H1 (cell line): Measurements from ENCODE around the gene F11R. TPM values are rescaled to one million over a fixed set of nuclear protein-coding genes. Genes with fewer than 3 reads are reported as not detected.

Experiments used
- CTCF ChIA-PET: fragments of 300-600 bp; sonication (Branson Sonifier 250); formaldehyde crosslinking; loops from one replicate; lab custom pipeline; 2021; ENCODE audit not compliant: partially characterized antibody; lab: Charles Lee
- POLR2A ChIA-PET: fragments of 300-600 bp; sonication (Branson Sonifier 250); formaldehyde crosslinking; loops from one replicate; lab custom pipeline; 2021; ENCODE audit warnings: inconsistent platforms; ENCODE audit not compliant: partially characterized antibody; lab: Charles Lee
- DNase-seq, 2 experiments: peaks; one replicate each; pipeline versions ENCODE4 v3.0.0 to v3.0.0-alpha.2; 2010 to 2022; ENCODE audit warnings: low spot score in 2 of 2, low read depth in 1 of 2, mixed read lengths in 1 of 2
- FAIRE-seq: peaks from 2 replicates; lab custom pipeline; 2011; peaks lifted over from hg19 to GRCh38; lab: Jason Lieb, UNC
- H2AFZ ChIP-seq: 2 replicates; pipeline ENCODE4 v1.8.1; 2012; ENCODE audit warnings: low read length, inconsistent platforms
- H2AK5ac ChIP-seq: 2 replicates; pipeline ENCODE4 v1.6.1; 2013; ENCODE audit warnings: low read depth, low read length
- H2BK120ac ChIP-seq: replicated peaks from 2 replicates; pipeline ENCODE3; 2013; ENCODE audit warnings: low read depth, low read length, inconsistent platforms
- H2BK12ac ChIP-seq: 2 replicates; pipeline ENCODE4 v1.6.1; 2013; ENCODE audit warnings: low read depth, low read length
- H2BK15ac ChIP-seq: 2 replicates; pipeline ENCODE4 v1.6.1; 2013; ENCODE audit warnings: low read length
- H2BK20ac ChIP-seq: 2 replicates; pipeline ENCODE4 v1.6.1; 2013; ENCODE audit warnings: low read length
- H2BK5ac ChIP-seq: 2 replicates; pipeline ENCODE4 v1.6.1; 2013; ENCODE audit warnings: low read depth, low read length
- H3K14ac ChIP-seq: 2 replicates; pipeline ENCODE4 v1.6.1; 2013; ENCODE audit warnings: inconsistent platforms; ENCODE audit not compliant: insufficient read length
- H3K18ac ChIP-seq: 2 replicates; pipeline ENCODE4 v1.6.1; 2013; ENCODE audit warnings: low read length; ENCODE audit errors: extremely low read depth
- H3K23ac ChIP-seq: 2 replicates; pipeline ENCODE4 v1.6.1; 2013; ENCODE audit warnings: inconsistent platforms; ENCODE audit not compliant: insufficient read length
- H3K23me2 ChIP-seq: 2 replicates; pipeline ENCODE4 v1.6.1; 2013; ENCODE audit warnings: low read depth, low read length
- H3K27ac ChIP-seq: 2 replicates; pipeline ENCODE4 v1.6.1; 2011; ENCODE audit warnings: low read depth, low read length, inconsistent platforms
- H3K27me3 ChIP-seq, 4 experiments: replicated peaks in 1 of 4; 1 replicate in 1 of 4; 2 replicates in 3 of 4; pipeline versions ENCODE4 v1.6.1 to v1.8.1; 2011 to 2013; ENCODE audit warnings: low read length in 3 of 4, mild to moderate bottlenecking in 3 of 4, inconsistent platforms in 2 of 4, mixed read lengths in 2 of 4, moderate library complexity in 1 of 4; ENCODE audit not compliant: control insufficient read depth in 3 of 4, insufficient read depth in 3 of 4; ENCODE audit errors: extremely low read depth in 1 of 4
- H3K36me3 ChIP-seq, 4 experiments: 2 replicates each; pipeline versions ENCODE4 v1.6.1 to v1.8.1; 2011 to 2013; ENCODE audit warnings: mild to moderate bottlenecking in 4 of 4, low read length in 3 of 4, moderate library complexity in 2 of 4, control low read depth in 1 of 4, inconsistent platforms in 1 of 4; ENCODE audit not compliant: insufficient read depth in 4 of 4, control insufficient read depth in 2 of 4
- H3K4ac ChIP-seq: replicated peaks from 2 replicates; pipeline ENCODE3; 2013; ENCODE audit warnings: low read length, low read depth, mixed read lengths, inconsistent platforms; ENCODE audit not compliant: insufficient read length
- H3K4me1 ChIP-seq, 4 experiments: replicated peaks in 1 of 4; 1 replicate in 1 of 4; 2 replicates in 3 of 4; pipeline versions ENCODE4 v1.6.1 to v1.8.1; 2011 to 2013; ENCODE audit warnings: low read length in 3 of 4, inconsistent platforms in 2 of 4, mixed read lengths in 1 of 4; ENCODE audit not compliant: insufficient read depth in 4 of 4, control insufficient read depth in 3 of 4
- H3K4me2 ChIP-seq, 2 experiments: 2 replicates each; pipeline versions ENCODE4 v1.6.1 to v1.8.1; 2011 to 2013; ENCODE audit warnings: low read depth in 2 of 2, low read length in 2 of 2, control low read depth in 1 of 2, inconsistent platforms in 1 of 2, mild to moderate bottlenecking in 1 of 2; ENCODE audit not compliant: insufficient read depth in 1 of 2
- H3K4me3 ChIP-seq, 4 experiments: fragments of 200-600, 300-600 bp in 1 of 4; sonication (generic), shearing (Covaris generic), sonication (Bioruptor Twin) in 1 of 4; 2 replicates each; pipeline versions ENCODE4 v1.5.1 to v1.8.1; 2011 to 2016; ENCODE audit warnings: low read length in 4 of 4, low read depth in 3 of 4, control low read depth in 2 of 4, inconsistent platforms in 2 of 4, mild to moderate bottlenecking in 2 of 4, mixed read lengths in 1 of 4, moderate library complexity in 1 of 4; ENCODE audit not compliant: insufficient read depth in 2 of 4; ENCODE audit errors: extremely low read depth in 1 of 4
- H3K56ac ChIP-seq: replicated peaks from 2 replicates; pipeline ENCODE3; 2013; ENCODE audit warnings: low read depth, mild to moderate bottlenecking, mixed read lengths, low read length, inconsistent platforms; ENCODE audit not compliant: insufficient read length
- H3K79me1 ChIP-seq: 2 replicates; pipeline ENCODE4 v1.6.1; 2013; ENCODE audit warnings: low read depth, low read length, control low read depth
- H3K79me2 ChIP-seq, 2 experiments: 2 replicates each; pipeline versions ENCODE4 v1.6.1 to v1.8.1; 2012 to 2013; ENCODE audit warnings: low read length in 2 of 2, mild to moderate bottlenecking in 2 of 2, inconsistent platforms in 1 of 2; ENCODE audit not compliant: insufficient read depth in 2 of 2, control insufficient read depth in 1 of 2
- H3K9ac ChIP-seq, 4 experiments: replicated peaks in 1 of 4; 1 replicate in 1 of 4; 2 replicates in 3 of 4; pipeline versions ENCODE4 v1.6.1 to v1.8.1; 2011 to 2013; ENCODE audit warnings: low read depth in 3 of 4, low read length in 3 of 4, control low read depth in 2 of 4, mild to moderate bottlenecking in 2 of 4, moderate library complexity in 2 of 4, inconsistent platforms in 1 of 4; ENCODE audit errors: extremely low read depth in 1 of 4
- H3K9me3 ChIP-seq, 2 experiments: 2 replicates each; pipeline versions ENCODE4 v1.6.1 to v1.8.1; 2012 to 2013; ENCODE audit warnings: mild to moderate bottlenecking in 2 of 2, moderate library complexity in 2 of 2, control low read depth in 1 of 2, inconsistent platforms in 1 of 2, low read depth in 1 of 2, low read length in 1 of 2, mixed read lengths in 1 of 2; ENCODE audit not compliant: insufficient read depth in 2 of 2
- H4K20me1 ChIP-seq, 2 experiments: replicated peaks in 1 of 2; 2 replicates each; pipeline versions ENCODE3 to v1.8.1; 2011 to 2013; ENCODE audit warnings: inconsistent platforms in 2 of 2, low read length in 2 of 2, mild to moderate bottlenecking in 1 of 2; ENCODE audit not compliant: insufficient read depth in 2 of 2, control insufficient read depth in 1 of 2
- H4K5ac ChIP-seq: 2 replicates; pipeline ENCODE4 v1.6.1; 2013; ENCODE audit warnings: low read length, low read depth, mixed read lengths, inconsistent platforms; ENCODE audit not compliant: insufficient read length
- H4K8ac ChIP-seq: 2 replicates; pipeline ENCODE4 v1.8.0; 2013; ENCODE audit warnings: mild to moderate bottlenecking, moderate library complexity, low read length, inconsistent platforms; ENCODE audit not compliant: insufficient read depth; ENCODE audit errors: extremely low read depth
- H4K91ac ChIP-seq: replicated peaks from 2 replicates; pipeline ENCODE3; 2013; ENCODE audit warnings: low read length, mixed read lengths, inconsistent platforms; ENCODE audit not compliant: insufficient read length
- POLR2AphosphoS5 ChIP-seq: IDR thresholded peaks from 2 replicates; pipeline ENCODE4 v1.6.1; 2011; ENCODE audit warnings: low read depth, low read length
- SP2 ChIP-seq: IDR thresholded peaks from 2 replicates; pipeline ENCODE4 v1.6.1; 2012; ENCODE audit warnings: mild to moderate bottlenecking, low read length, inconsistent platforms
- WGBS, 2 experiments: shearing (Covaris generic) in 1 of 2; methylation state at CpG; one replicate each; pipeline versions ENCODE4 v1.1.6 to v1.1.7; 2013 to 2015; ENCODE audit warnings: low lambda C conversion rate in 2 of 2, mixed read lengths in 2 of 2, inconsistent platforms in 1 of 2, low coverage in 1 of 2, missing lambda C conversion rate in 1 of 2; ENCODE audit not compliant: insufficient replicate concordance in 2 of 2, insufficient coverage in 1 of 2, insufficient read length in 1 of 2; ENCODE audit errors: extremely low coverage in 1 of 2, missing lambda C conversion rate in 1 of 2; 5-methylcytosine and 5-hydroxymethylcytosine counted together
- polyA plus RNA-seq, 7 experiments: library from polyadenylated mRNA; depleted of rRNA in 3 of 7; stranded (reverse) in 5 of 7; unstranded in 2 of 7; fragments of >200 nt in 5 of 7; fragments of 200-250 nt in 2 of 7; gene quantifications; 1 replicate in 5 of 7; 2 replicates in 1 of 7; 4 replicates in 1 of 7; pipeline versions ENCODE4 v1.2.1 to v1.2.3, GENCODE V29; 2011 to 2013; ENCODE audit warnings: missing spikeins in 2 of 7, mixed read lengths in 2 of 7
- total RNA-seq: library from RNA; stranded (reverse); fragmentation: NEBNext Ultra II Directional; extraction: Animal tissue kit (Norgen Biotek cat#: 25700); gene quantifications from 2 replicates; pipeline ENCODE4 v1.2.1, GENCODE V29; 2021

F11R gene
- total and polyA plus RNA-seq, 2 of the 8 experiments (the other 6 are each of a cell fraction or from before 2014, with no cell fraction given), result 159 to 200 TPM

GRCh38 chr1:161046605-161047228, 25.8 kb upstream of the F11R start:
- Histone ChIP-seq H3K4me2 (peak overlapping the region; percentile 85 to 100), H2BK5ac (no peak overlapping the region; the same call in 1 of the 2 replicates), H4K91ac (peak overlapping the region; percentile 9), H4K8ac (no peak overlapping the region), H2BK12ac (no peak overlapping the region; the same call in 1 of the 2 replicates), H3K4me3 (peak overlapping the region; percentile 75 to 98 (median 87); a peak in 7 of 8 replicates), H3K9ac (peak overlapping the region in 2 of 4 experiments; percentile 92 to 100; a peak in 2 of 7 replicates), H3K36me3 (peaks cover 9 to 14% (median 11%) of the 10 kb centered on the region in 4 experiments; a peak in 5 of 8 replicates), H4K5ac (peak overlapping the region; percentile 21), H3K79me1 (peaks cover 7% of the 10 kb centered on the region), H3K4me1 (peaks cover 0 to 4% (median 1%) of the 10 kb centered on the region in 4 experiments; a peak in 2 of 7 replicates), H2BK120ac (no peak overlapping the region), H3K18ac (no peak overlapping the region), H3K4ac (no peak overlapping the region), H2AK5ac (no peak overlapping the region), H2BK15ac (no peak overlapping the region), H2BK20ac (no peak overlapping the region), H3K23ac (no peak overlapping the region), H3K27me3 (peaks cover 0 to 17% (median 8%) of the 10 kb centered on the region in 4 experiments; a peak in 6 of 7 replicates), H3K14ac (no peak overlapping the region), H3K79me2 (peaks cover 0 to 20% of the 10 kb centered on the region in 2 experiments; a peak in 2 of 4 replicates), H3K9me3 (peaks cover 0 to 12% of the 10 kb centered on the region in 2 experiments; a peak in 1 of 4 replicates), H3K23me2 (peaks cover 7% of the 10 kb centered on the region), H3K27ac (peak overlapping the region; percentile 97), H2AFZ (no peak overlapping the region), H4K20me1 (no peaks in the 10 kb centered on the region), H3K56ac (no peak overlapping the region)
- WGBS, 2 experiments, result 85% methylated on average over 2 of the region's 2 CpGs; no CpG with 5 or more reads in 1 of the 2 experiments
- POLR2A ChIA-PET, result interaction anchor here (0.6 to 4.0 kb wide), 21 partner anchors 8 to 372 kb away, joined by 3 to 28 read pairs (median 6); partner anchors contain the start of genes ARHGAP30, DEDD, F11R and KLHDC9
- DNase-seq (no peak), FAIRE-seq (no peak)
- CTCF ChIA-PET, result interaction anchor here (0.7 to 4.1 kb wide), 10 partner anchors 8 to 243 kb away, joined by 3 to 26 read pairs (median 5); partner anchors contain the start of gene KLHDC9
- TF ChIP-seq SP2 (no peak), POLR2AphosphoS5 (0 out of 2 replicates have a peak, but pooled peaks have one; percentile 32)
